HG03520 (cell line): Measurements from ENCODE around the gene SFR1.

Experiments
- ATAC-seq: cut with Tn5 transposase; IDR thresholded peaks from one replicate; pipeline ENCODE4 v1.9.1; 2021; ENCODE audit warnings: mild to moderate bottlenecking, moderate library complexity; ENCODE audit not compliant: unreplicated experiment

Gene SFR1

DNA sequence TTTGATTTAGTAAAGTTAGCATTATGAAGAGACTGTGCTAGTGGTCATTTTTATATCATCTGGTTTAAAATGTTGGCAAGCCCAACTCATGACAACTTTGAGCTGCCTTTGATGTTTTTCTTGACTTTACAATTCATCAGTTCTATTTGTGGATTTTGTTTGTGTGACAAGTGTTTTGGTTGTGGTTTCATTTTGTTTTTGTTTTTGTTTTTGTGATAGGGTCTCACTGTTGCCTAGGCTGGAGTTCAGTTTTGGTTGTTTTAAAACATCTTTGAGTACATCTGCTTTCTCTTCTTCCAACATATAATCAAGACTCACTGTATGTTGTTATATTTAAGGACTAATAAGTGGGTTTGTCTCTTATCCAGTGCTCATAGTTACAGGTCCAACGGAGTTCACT, 17.6 kb upstream of the SFR1 start:
- no peak for ATAC-seq

DNA sequence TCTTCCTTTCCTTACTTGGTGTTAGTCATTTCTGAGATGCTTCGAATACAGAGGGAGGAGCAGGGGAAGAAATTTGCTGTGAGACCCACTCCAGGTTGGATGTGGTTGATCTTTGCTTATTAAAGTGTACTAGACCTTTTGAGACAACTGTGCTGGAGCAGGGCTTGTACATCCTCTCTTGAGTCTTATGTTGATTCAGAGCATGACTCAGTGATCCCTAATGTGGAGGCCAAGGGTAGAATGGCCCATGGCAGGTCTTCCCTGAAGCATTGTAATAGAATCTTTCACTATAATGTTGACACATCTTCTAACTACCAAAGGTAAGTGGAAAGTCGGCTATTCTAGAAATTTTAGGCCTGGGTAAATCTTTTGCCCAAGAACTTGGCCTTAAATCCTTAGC, 17.0 kb upstream of the SFR1 start:
- no peak for ATAC-seq

DNA sequence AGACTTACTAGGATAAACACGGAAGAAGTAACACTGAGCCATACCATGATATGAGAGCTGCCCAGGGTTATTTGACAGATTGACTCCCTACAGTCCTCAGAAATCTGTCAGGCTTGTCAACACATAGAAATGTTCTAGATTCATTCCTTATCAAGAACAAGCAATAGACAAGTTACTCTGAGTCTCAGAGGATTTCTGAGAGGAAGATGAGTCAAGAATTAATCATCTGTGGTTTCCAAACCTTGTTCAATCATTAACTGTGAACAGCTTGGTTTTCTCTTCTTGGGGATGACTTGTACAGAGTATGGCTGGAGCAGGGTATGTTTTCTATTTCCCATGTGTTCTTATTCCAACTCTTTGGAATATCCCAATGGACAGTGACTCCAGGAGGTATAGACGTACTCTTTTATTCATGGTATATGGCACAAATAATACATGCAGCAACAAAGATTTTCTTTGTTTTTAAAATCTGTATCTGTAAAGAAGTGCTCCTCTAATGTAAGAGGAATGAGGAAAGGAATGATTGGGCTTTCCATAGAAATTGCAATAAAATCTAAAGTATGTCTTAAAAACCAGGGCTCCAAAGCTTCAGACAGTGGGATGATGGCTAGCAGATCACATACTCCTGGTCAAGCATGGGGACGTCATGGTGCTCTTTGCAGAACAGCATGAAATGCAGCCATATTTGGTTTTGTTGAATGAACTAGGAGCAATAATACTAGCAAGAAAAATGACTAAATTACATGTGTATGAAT, 11.9 kb upstream of the SFR1 start:
- peak; percentile 83 for ATAC-seq

DNA sequence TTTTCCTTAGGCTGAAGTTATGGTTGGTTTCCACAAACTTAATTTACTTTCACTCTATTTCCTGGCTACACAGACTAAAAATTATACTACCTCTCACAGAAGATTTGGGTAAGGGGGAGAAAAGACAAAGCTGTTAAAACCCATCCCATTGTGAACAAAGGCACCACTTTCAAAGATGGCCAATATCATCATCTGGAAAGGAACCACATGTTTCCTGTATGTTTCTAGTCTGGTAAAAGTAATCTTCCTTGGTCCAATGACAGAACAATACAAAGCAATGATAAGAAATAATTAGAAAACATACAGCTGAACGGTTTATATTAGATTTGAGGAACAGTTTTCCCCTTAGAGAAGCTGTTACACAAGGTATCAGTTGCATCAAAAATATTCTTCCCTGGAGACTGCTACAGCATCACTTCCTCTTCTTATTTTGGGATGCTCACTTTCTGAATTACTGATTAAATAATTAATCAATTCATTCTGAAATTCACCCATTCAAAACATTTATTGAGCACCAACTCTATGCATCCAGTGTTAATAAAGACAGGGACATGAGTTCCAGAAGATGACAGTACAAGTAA, 8.5 kb upstream of the SFR1 start:
- no peak for ATAC-seq

DNA sequence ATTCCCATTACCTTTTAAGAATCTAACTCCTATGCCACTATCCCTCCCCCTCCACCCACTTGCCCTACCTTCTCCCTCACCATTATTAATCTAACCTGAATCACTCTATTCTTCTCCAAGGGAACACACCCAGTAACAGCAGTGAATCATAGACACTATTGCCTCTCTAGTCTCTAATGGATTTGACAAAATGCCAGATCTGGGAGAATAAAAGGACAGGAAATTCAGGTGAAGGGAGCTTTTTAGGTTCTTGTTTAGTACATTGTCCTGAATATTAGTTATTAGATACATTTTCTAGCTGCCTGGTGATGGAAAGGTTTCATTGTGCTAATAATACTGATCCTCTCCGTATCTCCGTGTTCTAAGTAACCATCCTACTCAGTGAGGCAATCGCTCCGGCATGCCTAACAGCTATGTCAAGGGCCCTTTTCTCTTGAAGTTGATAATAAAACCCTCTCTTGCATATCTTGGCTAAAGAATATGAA, 4.1 kb upstream of the SFR1 start:
- no peak for ATAC-seq

DNA sequence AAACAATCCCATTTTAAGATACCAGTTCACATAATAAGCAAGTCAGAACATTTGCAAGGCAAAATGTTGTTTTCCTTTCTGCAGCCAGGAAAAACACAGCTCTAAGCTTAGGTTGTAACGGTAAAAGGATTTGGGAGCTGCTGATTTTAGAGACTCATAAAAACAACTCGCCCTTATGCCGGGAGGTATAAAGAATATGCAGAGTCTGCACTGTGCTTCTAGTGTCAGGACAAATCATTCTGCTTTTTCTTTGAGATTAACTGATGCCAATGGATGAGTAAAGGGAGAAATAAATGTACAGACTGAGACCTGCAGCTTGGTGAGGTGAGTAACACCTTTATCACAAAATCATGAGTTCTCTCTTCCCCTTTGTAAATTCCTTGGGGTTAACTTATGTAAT, 2.0 kb upstream of the SFR1 start:
- ATAC-seq, result no peak

DNA sequence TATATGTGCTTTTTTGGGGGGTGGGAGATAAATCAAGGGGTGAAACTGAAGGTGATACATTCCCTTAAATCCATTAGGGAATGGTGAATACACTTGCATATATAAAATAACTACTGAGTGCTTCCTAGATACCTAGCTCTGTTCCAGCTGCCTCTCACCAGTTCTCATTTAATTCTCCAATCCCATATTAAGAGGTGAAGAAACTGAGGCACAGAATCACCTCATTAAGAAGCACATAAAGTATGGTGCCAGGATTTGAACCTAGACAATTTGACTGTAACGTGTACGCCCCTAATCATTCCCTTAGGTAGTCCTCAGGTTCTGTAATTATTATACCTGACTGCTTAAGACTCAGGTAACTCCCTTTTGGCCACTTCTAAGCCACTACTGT, 1.5 kb upstream of the SFR1 start:
- ATAC-seq, result no peak

DNA sequence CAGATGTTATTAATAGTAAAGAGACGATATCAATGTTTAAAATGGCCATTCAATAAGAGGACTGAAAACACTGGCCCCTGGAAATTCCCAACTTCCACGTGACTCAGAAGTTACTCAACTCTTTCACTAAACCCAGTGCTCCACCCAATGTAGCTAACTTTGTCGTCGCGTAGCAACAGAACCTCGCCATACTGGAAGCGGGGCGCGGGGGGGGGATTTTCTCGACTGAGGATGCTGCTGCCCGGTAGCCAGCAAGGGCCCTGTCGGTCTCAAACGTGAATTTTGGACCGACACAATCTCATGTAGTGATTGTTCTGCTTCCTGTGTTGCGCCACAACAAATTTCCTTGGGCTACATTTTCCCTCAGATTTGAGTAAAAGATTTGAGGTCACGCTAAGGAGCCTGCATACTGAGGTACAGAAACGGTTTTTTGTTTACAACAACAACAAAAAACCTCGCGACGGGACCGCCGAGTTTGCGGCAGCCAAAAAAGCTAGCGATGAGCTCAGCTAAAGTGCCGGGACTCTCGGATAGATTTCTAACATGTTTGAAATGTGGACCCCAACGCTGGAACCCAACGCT, 977 bp upstream of the SFR1 start:
- ATAC-seq, result peak; percentile 37

DNA sequence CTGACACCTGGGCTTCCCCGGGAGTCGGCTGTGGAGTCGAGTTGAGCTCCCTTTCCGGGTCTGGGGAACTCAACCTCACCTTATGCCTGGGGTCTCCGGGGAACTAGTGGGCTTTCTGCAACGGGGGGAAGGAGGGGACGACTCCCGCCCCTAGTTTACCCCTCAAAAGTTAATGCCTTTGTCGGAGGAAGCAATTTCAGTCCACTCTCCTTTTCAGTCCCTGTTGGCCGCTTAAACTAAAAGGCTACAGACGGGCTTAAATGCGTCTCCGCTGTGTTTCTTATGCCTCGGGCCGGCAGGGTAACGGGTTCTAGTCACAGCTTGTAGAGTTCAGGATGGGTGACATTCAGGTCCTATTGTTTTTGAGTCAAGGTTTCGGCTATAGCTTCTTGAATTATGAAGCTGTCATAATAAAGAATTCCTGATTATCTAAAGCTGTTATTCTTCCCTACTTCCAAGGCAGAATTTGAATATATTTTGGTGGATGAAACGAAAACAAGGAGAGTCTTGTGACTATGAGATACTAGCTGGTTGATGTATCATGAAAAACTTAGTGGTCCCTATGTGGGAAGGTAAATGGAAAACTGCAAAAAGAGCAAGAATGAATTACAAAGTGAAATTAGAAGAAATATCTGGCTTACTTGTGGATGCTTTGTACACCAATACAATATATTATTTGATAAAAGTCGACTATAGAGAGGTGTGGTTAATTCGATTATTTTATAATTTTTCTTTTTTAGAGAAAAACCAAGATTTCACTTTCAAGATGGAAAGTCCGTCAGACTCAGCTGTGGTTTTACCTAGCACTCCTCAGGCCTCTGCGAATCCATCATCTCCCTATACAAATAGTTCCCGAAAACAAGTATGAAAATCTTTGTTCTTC, 495 bp downstream of the SFR1 start:
- ATAC-seq, result no peak

DNA sequence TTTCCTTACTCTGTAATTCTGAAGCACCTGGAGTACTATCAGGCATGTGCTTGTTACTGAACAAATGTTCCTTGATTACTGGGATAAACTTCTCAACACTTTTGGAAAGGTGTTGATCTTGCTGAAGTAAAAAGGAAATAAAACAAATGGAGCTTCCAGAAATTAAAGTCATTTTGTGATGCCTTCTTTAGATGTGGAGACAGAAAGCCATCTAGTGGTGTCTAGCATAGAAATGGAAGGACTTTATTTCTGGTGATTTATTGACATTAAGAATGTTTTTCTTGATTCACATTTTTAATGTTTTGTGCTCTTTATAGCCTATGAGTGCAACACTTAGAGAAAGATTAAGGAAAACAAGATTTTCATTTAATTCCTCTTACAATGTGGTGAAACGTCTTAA, 1.4 kb downstream of the SFR1 start:
- ATAC-seq, result no peak

DNA sequence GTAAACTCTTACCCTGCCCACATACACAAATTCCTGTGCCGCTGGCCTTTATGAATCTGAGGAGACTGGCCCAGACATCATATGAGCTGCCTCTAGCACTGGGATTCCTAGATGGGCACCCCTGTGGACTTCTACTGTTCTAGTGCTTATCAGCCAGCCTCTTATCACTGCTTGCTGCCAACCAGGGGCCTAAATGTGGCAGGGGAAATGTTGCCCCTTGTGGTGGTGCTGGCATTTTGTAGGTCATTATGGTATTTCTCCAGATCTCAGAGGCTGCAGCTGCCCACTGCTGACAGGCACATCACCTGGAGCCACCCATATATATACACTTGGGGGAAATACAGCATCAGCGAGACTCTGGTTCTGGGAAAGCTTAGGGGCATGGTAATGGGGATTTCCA, 5.4 kb downstream of the SFR1 start:
- no peak for ATAC-seq

DNA sequence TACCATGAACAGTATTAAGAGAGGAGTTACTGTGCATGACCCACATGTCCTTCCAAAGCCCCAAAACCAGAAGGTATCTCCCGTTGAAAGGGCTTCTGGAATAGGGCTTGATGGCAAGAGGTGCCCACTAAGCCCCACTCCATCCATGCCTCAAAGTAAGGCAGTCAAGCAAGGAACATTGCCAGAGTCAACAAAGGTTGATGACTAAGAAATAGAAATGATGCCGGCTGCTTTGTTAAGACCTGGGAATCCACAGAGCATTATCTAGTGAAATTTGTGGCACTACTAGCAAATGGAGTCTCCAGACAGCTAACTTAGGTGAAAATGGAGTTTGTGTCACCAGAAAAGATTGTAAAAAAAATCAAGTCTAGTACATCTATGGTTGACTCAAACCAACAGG, 6.2 kb downstream of the SFR1 start:
- ATAC-seq, result no peak

DNA sequence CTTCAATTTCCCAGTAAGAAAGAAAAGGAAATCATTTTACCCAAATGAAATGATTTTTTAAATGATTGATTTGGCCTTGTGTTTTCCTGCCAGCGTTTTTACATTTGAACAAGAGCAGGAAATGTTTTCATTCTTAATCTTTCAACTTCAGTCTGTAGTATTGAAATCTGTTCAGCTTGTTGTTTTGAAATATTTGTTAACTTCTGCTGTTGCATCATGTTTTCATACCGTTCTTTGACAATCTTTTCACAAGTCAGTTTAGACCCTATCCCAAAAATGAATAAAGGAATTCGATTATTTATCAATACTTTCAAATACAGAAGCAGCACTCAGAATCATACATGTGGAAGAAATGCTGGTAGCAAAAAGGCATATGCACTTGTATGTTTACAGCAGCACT, 8.1 kb downstream of the SFR1 start:
- no peak for ATAC-seq

DNA sequence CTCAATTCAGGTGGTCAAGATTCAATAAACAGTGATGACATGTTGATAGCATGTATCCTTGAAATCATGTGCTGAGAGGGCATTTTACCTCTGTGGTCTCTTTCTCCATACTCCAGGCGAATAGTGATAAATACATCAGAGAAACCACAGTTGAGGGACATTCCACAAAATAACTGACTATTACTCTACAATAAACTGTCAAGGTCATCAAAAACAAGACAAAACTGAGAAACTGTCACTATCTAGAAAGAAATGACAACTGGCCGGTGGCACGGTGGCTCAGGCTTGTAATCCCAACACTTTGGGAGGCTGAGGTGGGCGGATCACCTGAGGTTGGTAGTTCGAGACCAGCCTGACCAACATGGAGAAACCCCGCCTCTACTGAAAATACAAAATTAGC, 16.2 kb downstream of the SFR1 start:
- ATAC-seq, result no peak

DNA sequence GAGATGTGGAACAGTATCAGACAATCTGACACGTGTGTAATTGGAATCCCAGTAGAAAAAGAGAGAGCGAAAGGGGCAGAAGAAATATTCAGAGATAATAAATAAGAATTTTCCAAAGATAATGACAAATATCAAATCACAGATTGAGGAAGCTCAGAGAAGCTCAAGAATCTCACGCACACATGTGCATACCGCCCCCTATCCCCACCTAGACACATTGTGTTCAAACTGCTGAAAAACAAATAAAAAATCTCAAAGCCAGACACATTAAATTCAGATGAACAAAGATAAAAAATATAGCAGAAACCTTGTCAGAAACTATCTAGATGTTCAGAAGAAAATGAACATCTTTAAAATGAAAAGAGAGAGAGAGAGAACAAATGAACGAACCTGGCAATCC, 17.2 kb downstream of the SFR1 start:
- no peak for ATAC-seq

DNA sequence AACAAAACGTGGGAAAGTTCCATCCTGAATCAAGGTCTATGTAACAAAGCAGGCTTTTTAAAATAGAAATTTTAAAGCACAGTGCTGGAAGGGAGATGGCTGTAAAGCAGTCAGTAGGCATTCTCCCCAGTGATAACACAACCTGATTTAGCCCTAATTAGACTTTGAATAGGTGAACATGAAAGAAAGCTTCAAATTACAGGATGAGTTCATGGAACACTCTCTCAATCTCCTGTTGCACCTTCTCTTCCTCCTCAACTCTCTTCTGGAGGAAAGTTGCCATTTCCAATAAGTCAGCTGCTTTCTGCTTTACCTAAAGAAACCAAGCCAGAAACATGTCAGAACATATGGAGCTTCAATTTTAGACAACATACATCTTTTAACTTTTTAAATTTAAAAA, 20.1 kb downstream of the SFR1 start:
- ATAC-seq, result no peak

DNA sequence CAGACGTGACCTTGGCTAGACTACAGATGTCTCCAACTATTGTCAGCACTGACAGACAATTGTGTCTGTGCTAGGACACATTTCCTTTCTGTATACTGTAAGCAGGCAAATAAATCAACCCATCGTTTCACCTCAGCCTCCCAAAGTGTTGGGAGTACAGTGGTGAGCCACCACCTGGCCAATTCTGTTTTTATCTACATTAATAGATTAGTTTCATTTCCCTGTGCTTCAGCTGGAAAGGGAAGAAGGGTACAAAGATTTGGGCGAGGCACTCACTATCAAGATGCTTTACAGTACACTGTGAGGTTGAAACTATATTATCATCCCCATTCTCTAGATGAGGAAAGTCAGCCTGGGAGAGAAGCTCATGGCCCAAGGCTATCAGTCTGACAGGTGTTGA, 21.9 kb downstream of the SFR1 start:
- ATAC-seq, result no peak

DNA sequence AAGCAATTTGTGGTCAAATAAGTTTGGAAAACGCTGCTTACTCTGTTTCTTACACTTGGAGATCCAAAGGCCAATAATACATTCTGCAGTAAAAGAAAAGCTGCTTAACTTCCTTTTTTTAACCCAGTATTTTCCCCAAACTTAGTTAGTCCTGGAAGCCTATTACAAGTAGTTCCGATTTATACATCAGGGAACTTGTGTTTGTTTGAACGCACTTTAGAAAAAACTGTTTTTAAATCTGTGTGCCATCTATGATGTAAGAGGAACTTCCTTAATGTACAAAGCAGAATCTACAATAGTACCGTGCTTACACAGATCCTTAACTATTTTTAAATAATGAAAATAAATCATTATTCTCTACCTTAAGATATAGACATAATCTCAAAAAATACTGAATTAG, 23.0 kb downstream of the SFR1 start:
- no peak for ATAC-seq

DNA sequence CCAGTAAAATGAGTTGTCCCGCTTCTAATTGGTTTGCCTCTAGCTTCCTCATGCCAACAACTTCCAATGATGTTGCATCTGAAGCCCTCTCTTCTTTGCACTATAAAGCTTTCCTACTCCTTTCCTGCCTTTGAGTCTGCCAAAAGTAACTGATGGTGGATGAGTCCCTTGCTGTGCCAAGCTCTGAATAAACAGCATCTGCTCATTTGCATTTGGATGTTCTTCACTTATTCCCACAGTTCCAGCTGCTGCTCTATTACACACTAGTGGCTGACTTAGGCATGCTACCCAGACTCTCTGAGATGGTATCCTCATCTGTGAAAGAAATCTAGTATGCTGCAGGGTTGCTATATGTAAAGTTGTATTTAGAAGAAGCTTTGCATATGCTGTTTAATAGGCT, 24.9 kb downstream of the SFR1 start:
- ATAC-seq, result no peak

DNA sequence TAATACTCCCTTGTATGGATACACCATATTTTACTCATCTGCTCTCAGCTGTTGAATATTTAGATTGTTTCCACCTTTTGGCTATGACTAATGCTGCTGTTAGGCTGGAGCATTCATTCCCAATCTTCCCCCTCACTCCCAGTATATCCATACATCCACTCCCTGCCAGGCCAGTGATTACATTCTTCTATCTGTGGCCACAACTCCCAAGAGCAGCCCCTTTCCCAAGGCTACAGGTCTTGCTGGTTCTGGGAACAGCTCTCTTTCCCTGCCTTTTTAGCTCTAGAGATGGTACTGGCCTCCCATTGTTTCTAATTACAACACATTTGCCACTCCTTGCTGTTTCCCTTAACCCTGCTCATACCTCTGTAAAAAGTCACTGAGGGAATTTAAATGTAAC, 28.2 kb downstream of the SFR1 start:
- no peak for ATAC-seq

DNA sequence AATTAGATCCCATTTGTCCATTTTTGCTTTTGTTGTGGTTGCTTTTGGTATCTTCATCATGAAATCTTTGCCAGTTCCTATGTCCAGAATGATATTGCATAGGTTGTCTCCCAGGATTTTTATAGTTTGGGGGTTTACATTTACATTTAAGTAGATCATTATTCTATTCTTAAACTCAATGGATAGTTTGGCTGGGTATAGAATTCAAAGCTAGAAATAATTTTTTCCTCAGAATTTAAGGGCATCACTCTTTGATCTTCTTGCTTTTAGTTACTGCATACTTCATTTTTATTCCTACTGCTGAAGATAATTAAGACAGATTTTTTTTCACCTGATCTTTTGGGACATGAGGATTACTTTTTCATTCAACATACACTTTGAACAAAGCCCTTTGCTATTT, 29.8 kb downstream of the SFR1 start:
- ATAC-seq, result no peak

DNA sequence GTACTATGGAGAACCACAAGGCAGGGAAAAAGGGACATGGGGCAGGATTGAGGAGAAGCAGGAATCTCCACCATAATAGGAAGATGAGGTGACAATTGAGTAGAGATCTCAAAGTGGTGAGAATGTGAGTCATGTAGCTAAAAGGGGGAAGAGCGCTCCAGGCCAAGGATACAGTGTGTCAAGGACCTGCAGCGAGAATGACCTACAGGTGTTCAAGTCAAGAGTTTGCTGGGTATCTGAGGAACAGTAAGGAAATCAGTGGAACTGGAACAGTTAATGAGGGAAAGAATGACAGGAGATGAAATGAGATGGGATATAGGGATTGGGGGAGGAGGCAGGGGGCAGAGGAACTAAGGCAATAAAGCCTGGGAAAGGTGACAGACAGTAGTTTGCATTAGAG, 33.6 kb downstream of the SFR1 start:
- ATAC-seq, result no peak
